KBM-7 (cell line): ENCODE data around the gene MAGI1.
"Not testable (repeated sequence)": the region's sequence is repeated elsewhere in the genome, so short reads cannot be mapped to it uniquely, and the experiment has no call there.

Experiments used
- DNase-seq: peaks from one replicate; pipeline ENCODE4 v3.0.0-alpha.2; 2015
- in situ Hi-C: fragments of 300-500 bp; cut with MboI; formaldehyde crosslinking; loops from 2 replicates; pipeline ENCODE4 v1.14.3; 2020; ENCODE audit warnings: low sequenced_read_pairs, low pct_unique_long_range_greater_than_20kb, mixed read lengths

MAGI1 gene

GRCh38 chr3:65523878-65524277, 514.8 kb downstream of the MAGI1 start:
- no peak for DNase-seq
- in situ Hi-C loops, result no loop called here

- no peak for DNase-seq
- in situ Hi-C loops, result no loop called here
Measured at GRCh38 chr3:65521032-65521431, 517.7 kb downstream of the MAGI1 start.

GRCh38 chr3:65516998-65517397, 521.7 kb downstream of the MAGI1 start:
- in situ Hi-C loops, result no loop called here
- DNase-seq, result no peak

- in situ Hi-C loops, DNase-seq: not testable (repeated sequence)
Measured at GRCh38 chr3:65514317-65514716, 524.4 kb downstream of the MAGI1 start.

- DNase-seq, result not testable (repeated sequence)
Measured at GRCh38 chr3:65509423-65509794, 529.3 kb downstream of the MAGI1 start.

GRCh38 chr3:65508750-65509422, 529.8 kb downstream of the MAGI1 start:
- no peak for DNase-seq
- in situ Hi-C loops, result no loop called here

More at GRCh38 chr3:65509423-65509794, 529.3 kb downstream of the MAGI1 start:
- in situ Hi-C loops, result not testable (repeated sequence)

GRCh38 chr3:65507437-65507836, 531.3 kb downstream of the MAGI1 start:
- no peak for DNase-seq
- in situ Hi-C loops, result no loop called here

GRCh38 chr3:65503776-65504175, 534.9 kb downstream of the MAGI1 start:
- no peak for DNase-seq
- in situ Hi-C loops, result no loop called here

GRCh38 chr3:65502526-65502925, 536.2 kb downstream of the MAGI1 start:
- in situ Hi-C loops, result no loop called here
- no peak for DNase-seq

GRCh38 chr3:65500398-65501306, 538.1 kb downstream of the MAGI1 start:
- peak; percentile 0 for DNase-seq
- in situ Hi-C loops, result no loop called here

- DNase-seq, result no peak
- in situ Hi-C loops, result no loop called here
Measured at GRCh38 chr3:65497846-65498245, 540.9 kb downstream of the MAGI1 start.

GRCh38 chr3:65497236-65497635, 541.5 kb downstream of the MAGI1 start:
- in situ Hi-C loops, result no loop called here
- no peak for DNase-seq

- in situ Hi-C loops, result no loop called here
- no peak for DNase-seq
Measured at GRCh38 chr3:65493938-65494337, 544.8 kb downstream of the MAGI1 start.

- DNase-seq, result no peak
Measured at GRCh38 chr3:65493371-65493882, 545.3 kb downstream of the MAGI1 start.

GRCh38 chr3:65492249-65492648, 546.5 kb downstream of the MAGI1 start:
- DNase-seq, result no peak
- in situ Hi-C loops, result no loop called here

More at GRCh38 chr3:65493371-65493882, 545.3 kb downstream of the MAGI1 start:
- in situ Hi-C loops, result no loop called here

- in situ Hi-C loops, result no loop called here
Measured at GRCh38 chr3:65490114-65490513, 548.6 kb downstream of the MAGI1 start.

GRCh38 chr3:65489253-65489652, 549.5 kb downstream of the MAGI1 start:
- DNase-seq, result no peak
- in situ Hi-C loops, result no loop called here

More at GRCh38 chr3:65490114-65490513, 548.6 kb downstream of the MAGI1 start:
- no peak for DNase-seq

- in situ Hi-C loops, result no loop called here
- no peak for DNase-seq
Measured at GRCh38 chr3:65485826-65486469, 552.8 kb downstream of the MAGI1 start.

GRCh38 chr3:65484964-65485363, 553.8 kb downstream of the MAGI1 start:
- in situ Hi-C loops, result no loop called here
- DNase-seq, result no peak

GRCh38 chr3:65483480-65483879, 555.2 kb downstream of the MAGI1 start:
- in situ Hi-C loops, result no loop called here
- DNase-seq, result no peak
